NOMO-1 treated with dmso at 0.1 percent for 144 hours (cell line): ENCODE results near the gene CFAP74.

Experiments
- DNase-seq: peaks from one replicate; lab custom pipeline; 2025; ENCODE audit not compliant: unreplicated experiment; lab: John Stamatoyannopoulos, UW

CFAP74 gene

DNA sequence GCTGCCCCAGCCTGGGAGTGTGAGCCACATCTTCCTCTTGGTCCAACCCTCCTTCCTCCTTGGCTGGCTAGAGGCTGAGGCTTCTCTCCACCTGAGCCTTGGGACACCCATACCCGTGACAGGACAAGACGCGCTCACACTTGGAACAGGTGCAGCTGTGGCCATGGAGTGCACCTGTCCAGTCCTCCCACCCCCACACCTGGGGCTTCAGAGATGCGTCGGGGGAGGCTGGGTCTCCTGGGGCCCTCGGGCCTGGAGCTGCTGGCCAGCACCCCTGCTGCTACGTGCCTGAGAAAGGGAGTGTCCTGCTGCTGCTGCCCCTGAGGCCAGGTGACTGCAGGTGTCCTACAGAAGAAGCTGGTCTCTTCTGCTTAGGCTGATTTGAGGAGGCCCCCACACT lies 47.5 kb downstream of the CFAP74 start:
- no peak for DNase-seq

DNA sequence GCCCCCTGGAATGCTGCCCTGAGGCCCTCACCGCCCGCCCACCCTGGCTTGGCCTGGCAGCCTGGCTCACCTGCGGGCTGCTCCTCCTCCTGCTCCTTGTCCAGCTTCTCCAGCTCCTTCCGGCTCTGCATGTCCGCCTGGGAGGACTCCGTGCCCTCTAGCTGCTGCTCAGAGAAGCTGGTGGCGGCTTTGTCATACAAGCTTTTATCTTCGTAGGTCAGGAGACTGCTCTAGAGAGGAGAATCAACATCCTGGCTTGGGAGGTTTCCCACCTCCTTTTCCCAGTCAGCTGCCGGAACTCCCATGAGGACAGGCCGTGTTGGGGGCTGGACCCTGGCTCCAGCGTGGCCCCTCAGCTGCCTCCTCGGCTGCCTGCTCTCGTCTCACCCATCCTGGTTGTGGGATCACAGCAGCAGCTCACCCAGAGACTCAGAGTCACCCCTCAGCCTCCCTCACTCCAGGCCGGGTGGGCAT lies 47.9 kb downstream of the CFAP74 start:
- no peak for DNase-seq

DNA sequence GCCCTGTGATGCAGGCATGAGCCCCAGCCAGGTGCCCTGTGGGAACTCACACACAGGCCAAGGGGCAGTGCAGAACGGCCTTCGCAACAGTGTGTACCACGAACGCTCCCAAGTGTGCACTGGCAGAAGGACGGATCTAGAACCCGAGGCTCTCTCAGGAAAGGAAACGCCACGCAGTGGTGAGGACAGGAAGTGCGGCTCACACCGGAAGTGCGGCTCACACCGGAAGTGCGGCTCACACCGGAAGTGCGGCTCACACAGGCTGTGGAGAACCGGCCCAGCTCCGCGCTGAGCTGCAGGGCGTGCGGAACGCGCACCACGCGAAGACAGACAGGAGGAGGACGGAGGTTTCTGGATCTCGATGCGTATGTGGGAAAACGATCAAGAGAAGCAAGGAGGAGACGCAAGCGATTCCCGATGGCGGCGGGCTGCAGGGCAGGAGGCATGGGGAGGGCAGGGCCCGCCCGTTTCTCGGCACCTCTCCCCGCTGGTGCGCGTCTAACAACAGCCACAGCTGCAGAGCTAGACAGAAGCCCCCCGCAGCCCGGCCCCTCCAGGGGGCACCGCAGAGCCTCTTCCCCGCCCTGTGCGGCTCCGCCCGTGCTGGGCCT lies 48.6 kb downstream of the CFAP74 start:
- DNase-seq = no peak

DNA sequence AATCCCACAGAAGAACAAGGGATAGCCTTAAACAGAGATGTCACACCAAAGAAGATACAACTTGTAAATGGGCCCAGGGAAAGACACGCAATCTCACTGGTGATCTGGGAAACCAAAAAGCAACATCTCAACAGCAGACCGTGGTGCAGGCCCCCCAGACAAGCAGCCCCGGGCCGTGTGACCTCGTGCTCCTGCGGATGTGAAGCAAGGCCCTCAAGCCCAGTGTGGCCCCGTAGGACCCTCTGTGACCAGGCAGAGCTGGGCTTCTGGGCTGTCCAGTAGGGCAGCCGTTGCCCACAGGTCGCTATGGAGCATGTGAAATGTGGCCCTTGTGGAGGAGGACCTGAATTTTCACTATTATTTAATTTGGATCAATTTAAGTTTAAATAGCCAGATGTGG lies 49.6 kb downstream of the CFAP74 start:
- DNase-seq = no peak

DNA sequence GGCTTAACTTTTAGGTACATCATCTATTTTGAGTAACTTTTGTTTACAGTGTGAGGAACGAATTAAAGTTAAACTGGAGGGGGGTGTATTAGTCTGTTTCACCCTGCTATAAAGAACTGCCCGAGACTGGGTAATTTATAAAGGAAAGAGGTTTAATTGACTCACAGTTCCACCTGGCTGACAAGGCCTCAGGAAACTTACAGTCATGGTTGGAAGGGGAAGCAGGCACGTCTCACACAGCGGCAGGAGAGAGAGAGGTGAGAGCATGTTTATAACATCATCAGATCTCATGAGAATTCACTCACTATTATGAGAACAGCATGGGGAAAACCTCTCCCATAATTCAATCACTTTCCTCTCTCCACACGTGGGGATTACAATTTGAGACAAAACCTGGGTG lies 52.6 kb downstream of the CFAP74 start:
- no peak for DNase-seq

DNA sequence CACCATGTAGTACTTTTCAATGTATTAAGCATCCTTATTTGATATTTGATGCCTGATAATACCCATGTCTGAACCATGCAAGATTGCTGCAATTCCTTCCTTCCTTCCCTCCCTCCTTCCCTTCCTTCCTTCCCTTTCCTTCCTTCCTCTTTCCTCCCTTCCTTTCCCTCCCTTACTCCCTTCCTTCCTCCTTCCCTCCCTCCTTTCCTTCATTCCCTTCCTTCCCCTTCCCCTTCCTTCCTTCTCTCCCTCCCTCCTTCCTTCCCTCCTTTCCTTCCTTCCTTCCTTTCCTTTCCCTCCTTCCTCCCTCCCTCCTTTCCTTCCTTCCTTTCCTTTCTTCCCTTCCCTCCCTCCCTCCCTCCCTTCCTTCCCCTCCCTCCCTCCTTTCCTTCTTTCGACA lies 54.8 kb downstream of the CFAP74 start:
- no peak for DNase-seq

DNA sequence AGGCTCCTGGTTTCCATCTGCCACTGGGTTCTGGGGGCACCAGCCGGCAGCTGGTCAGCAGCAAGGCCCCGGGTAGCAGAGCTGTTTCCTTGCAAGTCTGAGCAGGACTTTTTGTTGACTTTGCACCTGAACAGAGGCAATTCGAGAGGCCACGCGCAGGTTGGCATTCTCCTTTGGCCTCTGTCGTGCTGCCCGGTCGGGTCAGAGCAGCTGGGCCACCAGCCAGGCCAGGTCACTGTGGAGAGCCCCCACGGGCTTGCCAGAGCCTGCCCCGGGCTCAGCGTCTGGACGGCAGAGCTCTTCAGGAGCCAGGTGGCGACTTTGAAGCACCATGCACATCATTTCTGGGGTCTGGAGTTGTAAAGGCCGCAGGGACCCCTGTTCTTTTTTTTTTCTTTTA lies 56.1 kb downstream of the CFAP74 start:
- no peak for DNase-seq

DNA sequence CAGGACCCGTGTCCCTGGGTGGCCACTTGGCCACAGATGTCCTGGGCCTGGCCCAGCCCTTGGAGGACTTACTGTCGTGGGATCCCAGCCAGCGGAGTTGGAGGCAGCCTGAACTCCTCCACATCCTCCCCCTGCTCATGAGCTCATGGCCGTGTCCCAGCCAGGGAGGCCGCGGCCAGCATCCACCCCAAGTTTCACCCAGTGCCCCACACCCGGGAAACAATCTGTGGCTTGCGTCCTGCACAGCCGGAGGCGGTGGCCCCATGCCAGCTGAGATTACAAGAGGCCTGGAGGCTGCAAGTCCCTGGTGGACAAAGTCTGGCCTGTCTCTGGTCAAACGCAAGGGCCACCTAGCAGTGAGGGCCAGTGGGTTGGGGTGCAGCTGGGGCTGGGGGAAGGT lies 57.0 kb downstream of the CFAP74 start:
- DNase-seq = no peak

DNA sequence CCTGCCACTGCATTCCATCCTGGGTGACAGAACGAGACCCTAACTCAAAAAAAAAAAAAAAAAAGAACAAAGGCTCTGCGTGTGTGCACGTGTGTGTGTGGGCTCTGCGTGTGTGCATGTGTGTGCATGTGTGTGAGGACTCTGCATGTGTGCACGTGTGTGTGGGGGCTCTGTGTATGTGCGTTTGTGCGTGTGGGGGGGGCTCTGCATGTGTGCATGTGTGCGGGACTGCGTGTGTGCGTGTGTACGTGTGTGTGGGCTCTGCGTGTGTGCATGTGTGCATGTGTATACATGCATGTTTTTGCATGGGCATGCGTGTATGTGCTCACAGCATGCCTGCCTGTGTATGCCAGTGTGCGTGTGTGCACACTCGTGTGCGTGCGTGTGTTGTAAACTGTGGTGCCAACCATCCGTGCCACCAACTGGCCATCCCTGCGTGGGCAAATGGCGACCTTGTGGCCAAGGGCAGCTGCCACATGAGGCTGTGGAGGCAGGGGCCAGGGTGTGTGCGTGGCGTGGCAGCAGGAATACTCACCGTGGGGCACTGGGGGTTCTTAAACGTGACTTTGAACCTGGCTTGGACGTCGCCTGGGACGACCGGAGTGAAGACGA lies 57.7 kb downstream of the CFAP74 start:
- no peak for DNase-seq

DNA sequence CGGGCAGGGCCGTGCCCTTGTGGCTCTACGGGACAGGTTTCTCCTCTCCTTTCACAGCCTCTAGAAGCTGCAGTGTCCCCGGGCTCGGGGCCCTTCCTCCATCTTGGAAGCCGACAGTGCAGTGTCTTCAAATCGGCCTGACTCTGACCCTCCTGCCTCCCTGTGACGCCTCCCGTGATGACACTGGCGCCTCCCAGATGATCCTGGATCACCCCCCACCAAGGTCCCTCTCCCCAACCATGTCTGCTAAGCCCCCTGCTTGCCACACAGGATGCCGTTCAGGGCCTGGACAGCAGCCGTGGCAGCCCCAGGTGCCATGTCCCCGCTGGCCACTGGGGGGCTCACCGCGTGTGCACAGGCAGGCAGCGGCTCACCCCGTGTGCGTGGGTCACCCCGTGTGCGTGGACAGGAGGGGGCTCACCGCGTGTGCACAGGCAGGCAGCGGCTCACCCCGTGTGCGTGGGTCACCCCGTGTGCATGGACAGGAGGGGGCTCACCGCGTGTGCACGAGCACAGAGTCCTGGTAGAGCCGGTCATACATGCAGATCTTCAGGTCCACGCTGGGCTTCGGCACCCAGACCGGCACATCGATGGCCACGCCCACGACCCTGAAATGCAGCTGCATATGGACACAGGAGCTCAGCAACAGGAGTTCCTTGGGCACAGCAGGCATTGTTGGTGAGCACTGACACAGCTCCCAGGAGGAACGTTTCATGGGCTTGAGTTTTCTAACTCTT lies 59.6 kb downstream of the CFAP74 start:
- DNase-seq = peak; percentile 13

DNA sequence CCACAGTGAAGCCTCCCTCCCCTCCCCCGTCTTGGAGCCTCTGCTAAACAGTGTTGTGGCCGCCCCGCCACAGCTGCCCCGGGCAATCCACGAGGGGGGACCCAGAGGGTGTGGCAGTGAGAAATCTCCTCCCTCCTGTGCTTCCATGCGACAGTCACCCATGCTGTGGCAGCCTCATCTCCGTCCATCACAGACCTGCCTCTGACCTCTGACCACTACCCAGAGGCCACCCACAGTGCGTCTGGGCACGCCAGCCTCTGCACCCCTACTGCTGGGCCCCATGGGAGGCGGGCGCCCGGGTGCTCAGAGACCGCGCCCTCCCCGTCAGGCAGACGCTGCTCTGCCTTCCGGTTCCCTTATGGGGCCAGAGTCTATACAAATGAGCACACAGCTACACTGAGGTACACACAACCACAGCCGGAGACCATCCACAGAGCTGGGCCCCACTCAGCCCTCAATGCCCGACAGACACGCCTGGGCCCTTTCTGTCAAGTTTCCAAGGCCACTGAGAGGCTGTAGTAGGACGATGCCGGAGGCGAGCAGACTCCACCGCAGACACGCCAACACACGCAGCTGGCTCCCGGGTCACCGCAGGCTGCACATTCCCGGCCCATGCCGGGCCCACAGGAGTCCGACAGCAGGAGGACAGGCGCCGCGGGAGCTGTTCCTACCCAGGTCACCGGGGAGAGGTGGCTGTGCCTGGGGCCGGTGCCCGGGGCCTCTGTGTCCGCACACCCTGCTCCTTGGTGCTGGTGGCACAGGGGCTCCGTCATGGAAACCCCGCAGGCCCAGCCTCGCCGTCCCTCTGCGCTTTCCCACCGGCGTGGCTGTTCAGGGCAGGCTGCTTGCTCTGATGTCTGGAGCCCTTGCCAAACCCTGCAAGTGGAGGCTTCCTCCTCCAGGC lies 60.6 kb downstream of the CFAP74 start:
- DNase-seq = no peak

DNA sequence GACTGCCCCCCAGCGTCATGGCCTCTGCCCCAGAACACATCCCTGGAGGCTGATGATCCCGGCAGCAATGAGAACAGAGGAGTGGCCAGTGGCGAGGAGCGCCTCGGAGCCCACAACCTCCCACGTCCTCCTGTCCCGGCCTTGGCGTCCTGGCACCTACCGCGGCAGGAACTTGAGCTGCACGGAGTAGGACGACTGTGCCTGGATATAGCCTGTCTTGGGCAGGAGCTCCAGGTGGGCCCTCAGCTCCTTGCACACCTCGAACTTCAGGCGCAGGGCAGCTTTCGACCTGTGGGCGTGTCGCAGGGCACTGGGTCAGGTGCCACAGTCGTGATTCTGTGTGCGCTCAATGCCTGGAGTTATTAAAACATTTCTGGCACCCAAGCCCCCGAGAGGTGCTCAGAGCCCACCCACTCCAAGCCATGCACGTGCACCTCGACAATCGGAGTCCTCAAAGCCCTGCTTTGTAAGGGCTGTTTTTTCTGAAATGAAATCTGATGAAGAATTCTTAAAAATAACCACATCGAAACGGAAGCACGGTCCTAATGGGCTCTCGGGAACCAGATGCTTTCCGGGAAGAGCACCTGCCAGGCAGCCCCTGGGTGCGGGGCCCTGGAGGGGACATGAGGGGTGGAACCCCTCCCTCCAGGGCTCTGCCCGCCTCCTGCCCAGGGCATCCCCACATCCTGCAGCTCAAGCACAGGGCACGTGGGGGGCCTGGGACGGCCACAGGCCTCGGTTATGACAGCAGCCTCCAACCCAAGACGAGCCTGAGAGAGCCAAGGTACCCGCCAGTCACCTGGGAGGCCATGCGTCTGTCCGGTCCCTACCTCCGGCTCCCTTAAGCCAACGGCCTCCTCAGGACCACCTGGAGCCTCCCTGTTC lies 61.5 kb downstream of the CFAP74 start:
- DNase-seq = no peak

DNA sequence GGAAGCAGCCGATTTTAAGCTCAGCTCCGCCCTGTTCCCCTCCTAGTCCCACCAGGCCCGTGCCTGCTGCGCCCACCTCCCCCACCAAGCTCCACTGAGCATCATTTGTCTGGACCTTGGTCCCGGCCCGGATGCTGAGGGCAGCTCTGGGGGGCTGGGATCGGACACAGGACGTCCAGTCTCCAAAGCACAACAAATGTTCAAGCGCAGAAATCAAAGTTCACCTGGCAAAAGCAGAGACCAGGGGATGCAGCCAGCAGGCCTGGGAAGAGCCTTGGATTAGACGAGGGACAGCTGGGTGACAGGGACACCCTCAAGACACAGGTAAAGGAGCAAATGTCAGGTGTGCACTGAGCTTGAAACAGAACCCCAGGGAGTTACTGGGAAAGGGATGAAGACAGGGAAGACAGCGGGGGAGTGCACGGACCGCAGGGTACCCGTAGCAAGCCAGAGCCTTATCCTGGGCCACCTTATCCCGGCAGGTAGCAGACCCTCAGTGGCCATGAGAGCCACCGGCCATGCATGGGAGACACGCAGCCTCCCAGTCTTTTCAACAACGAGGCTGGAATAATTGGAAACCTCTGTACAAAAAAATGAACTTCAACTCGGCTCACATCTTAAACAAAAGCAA lies 62.3 kb downstream of the CFAP74 start:
- DNase-seq = no peak

DNA sequence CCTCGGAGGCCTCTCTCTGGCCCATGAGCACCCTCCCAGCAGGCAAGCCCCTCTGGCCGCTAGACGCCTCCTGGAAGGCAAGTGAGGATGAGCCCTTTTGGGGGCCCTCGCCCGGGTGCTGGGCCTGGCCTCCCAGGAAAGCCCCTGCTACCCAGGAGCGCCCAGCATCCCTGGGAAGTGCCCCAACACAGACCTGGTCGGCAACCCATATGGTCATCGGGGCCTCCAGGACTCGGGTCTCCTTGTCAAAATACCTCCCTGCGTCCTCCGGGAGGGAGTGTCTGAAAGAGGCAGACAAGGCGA lies 63.5 kb downstream of the CFAP74 start:
- DNase-seq = no peak

DNA sequence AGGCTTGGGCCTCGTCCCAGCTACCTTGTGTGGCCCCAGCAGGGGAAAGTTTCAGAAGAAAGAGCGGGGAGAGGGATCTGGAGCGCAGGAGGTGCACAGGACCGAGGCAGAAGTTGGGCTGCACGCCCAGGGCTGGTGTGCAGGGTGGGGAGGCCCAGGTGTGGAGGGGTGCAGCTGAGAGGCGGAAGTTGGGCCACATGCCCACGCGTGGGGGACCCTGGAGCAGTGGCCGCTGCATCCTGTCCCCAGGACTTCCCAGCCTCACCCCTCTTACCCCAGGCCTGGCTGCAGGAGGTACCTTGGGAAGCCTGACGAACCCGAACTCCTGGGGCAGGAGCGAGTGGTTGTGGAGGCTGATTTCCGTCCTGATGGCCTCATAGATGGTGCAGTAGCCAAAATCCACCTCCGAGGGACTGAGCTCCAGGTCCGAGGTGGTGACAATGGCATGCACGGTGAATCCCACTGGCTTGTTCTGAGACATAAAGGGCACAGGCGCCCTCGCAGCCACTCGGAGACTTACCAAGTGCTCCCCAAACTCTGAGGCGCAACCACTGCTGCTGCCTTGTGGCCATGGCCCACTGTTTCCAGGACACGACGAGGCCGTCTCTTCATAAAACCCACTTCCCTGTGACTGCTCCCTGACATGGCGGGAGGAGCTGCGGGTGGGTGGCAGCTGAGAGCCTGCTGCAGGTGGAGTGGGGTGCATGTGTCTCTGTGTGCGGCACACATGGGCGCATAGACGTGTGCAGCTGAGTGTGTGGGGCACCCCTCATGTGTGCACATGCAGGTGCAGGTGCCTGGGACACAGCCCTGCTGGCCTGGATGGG lies 64.1 kb downstream of the CFAP74 start:
- no peak for DNase-seq

DNA sequence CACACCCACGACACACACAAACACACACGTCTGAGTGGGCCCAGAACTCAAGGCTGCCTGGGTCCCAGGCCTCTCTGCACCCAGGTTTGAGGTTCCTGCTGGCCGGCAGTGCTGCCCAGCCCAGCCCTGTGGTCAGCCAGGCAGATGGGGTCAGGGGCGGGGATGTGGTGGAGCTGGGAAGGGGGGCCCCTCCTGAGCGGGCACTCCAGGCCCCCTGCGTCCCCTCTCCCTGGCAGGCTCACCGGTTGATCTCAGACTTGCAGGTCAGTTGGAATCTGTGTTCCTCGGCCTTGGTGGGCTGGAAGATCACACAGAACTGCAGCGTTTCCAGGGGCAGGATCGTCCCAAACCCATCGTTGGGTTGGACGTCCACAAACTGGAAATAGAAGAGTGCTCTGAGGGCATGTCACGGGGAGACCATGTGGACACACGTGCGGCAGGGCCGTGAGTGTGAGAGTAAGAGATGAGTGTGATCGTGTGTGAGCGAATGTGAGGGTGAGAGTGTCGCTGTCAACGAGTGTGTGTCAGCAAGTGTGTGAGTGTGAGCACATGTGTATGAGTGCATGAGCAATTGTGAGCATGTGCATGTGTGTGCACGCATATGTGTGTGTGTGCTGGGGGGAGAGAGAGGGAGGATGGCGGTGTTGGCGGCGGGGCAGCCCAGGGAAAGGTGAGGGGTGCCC lies 64.8 kb downstream of the CFAP74 start:
- no peak for DNase-seq

DNA sequence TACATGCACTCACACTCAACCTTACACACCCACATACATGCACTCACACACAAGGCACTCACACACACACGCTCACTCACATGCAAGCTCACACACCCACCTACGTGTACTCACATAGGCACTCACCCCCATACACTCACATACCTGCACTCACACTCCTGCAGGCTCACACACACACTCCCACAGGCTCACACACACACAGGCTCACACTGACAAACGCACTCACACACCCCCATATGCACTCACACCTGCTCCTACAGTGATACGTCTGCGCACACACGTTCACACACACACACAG lies 65.4 kb downstream of the CFAP74 start:
- DNase-seq = no peak

DNA sequence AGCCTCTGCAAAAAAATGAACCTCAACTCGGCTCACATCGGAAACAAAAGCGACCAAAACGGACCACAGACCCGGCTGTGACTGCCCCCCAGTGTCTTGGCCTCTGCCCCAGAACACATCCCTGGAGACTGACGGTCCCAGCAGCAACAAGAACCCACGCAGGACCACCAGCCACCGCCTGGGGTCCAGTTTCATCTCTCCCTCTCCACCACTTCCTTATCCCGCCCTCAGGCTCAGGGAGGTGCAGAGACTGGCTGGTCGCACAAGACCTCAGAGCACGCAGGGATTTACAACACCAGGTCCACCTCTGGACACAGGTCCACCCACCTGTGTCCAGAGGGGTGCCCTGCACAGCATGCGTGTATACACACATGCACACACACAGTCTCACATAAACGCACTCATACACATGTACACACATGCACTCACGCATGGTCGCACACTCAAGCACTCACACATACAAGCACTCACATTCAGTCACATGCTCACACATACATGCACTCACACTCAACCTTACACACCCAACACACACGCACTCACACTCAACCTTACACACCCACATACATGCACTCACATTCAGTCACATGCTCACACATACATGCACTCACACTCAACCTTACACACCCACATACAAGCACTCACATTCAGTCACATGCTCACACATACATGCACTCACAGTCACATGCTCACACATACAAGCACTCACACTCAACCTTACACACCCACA lies 65.9 kb downstream of the CFAP74 start:
- DNase-seq = no peak
